Epithelial cell of proximal tubule (primary cell): ENCODE results near the gene KLHL12. TPM values are rescaled to one million over a fixed set of nuclear protein-coding genes. Genes with fewer than 3 reads are reported as not detected.
A peak's percentile ranks its signal among the peaks of the same experiment; 100 is the strongest.

ENCODE experiments used
- DNase-seq: peaks from one replicate; pipeline ENCODE4 v3.0.0-alpha.2; 2011; ENCODE audit warnings: low read depth
- H3K4me3 ChIP-seq: 2 replicates; pipeline ENCODE4 v1.5.1; 2011; ENCODE audit warnings: low read depth, mild to moderate bottlenecking, low read length
- CTCF ChIP-seq: conservative IDR thresholded peaks from 2 replicates; pipeline ENCODE4 v1.5.1; 2012; ENCODE audit warnings: low read depth, mild to moderate bottlenecking, low read length
- total RNA-seq: library from RNA; depleted of rRNA; stranded (reverse); fragments of >200 nt; gene quantifications from 2 replicates; pipeline ENCODE4 v1.2.3, GENCODE V29; 2015

Gene KLHL12
- total RNA-seq = 19.2 and 25.9 TPM in 2 replicates

- DNase-seq = peak; percentile 57
- TF ChIP-seq CTCF = peak; percentile 74
- H3K4me3 ChIP-seq = peak within 1 kb of the TSS; percentile 90
Measured at GRCh38 chr1:202926581-202927491, at the start of gene KLHL12. KLHL12 (minus strand) TSS chr1:202927234; CDS start chr1:202925162, 2,072 bp downstream.

GRCh38 chr1:202976633-202977032 lies 49.6 kb upstream of the KLHL12 start:
- no peak overlapping the region for H3K4me3 ChIP-seq
- TF ChIP-seq CTCF = no peak
- no peak for DNase-seq

- DNase-seq = no peak
- H3K4me3 ChIP-seq = no peak overlapping the region
- TF ChIP-seq CTCF = no peak
Measured at GRCh38 chr1:202974856-202975255, 47.8 kb upstream of the KLHL12 start.

GRCh38 chr1:202972046-202972445 lies 45.0 kb upstream of the KLHL12 start:
- no peak for TF ChIP-seq CTCF
- DNase-seq = no peak
- H3K4me3 ChIP-seq = no peak overlapping the region

- H3K4me3 ChIP-seq = no peak overlapping the region
- peak; percentile 89 for TF ChIP-seq CTCF
- DNase-seq = no peak
Measured at GRCh38 chr1:202968895-202969295, 41.9 kb upstream of the KLHL12 start.

GRCh38 chr1:202968351-202968750 lies 41.3 kb upstream of the KLHL12 start:
- DNase-seq = no peak
- H3K4me3 ChIP-seq = peak overlapping the region; percentile 79

More at GRCh38 chr1:202968351-202968750, 41.3 kb upstream of the KLHL12 start:
- TF ChIP-seq CTCF = no peak
